HepG2 (cell line): Measurements from ENCODE around the gene ABHD4. TPM values are rescaled to one million over a fixed set of nuclear protein-coding genes. Genes with fewer than 3 reads are reported as not detected.

Source experiments
- ATAC-seq: fragments of 200-7000 bp; cut with Tn5 transposase; 3 replicates; pipeline ENCODE4 v1.9.1; 2020; ENCODE audit warnings: mild to moderate bottlenecking, moderate library complexity
- BruUV-seq: library from RNA; stranded (reverse); fragments of 400-500 nt; replicated peaks from 2 replicates; lab custom pipeline; 2021; lab: Mats Ljungman, UMichigan
- CTCF ChIA-PET: fragments of 300-600 bp; formaldehyde crosslinking; extraction: SDS; loops from one replicate; lab custom pipeline; 2021; ENCODE audit warnings: low total read pairs, inconsistent platforms, low intra/inter-chr PET ratio; lab: Yijun Ruan, JAX
- POLR2A ChIA-PET: fragments of 350-600 bp; sonication (Branson Sonifier 250); formaldehyde crosslinking; loops from one replicate; lab custom pipeline; 2020; ENCODE audit warnings: antibody characterized with exemption, inconsistent platforms; lab: Yijun Ruan, JAX
- DNase-seq: peaks from one replicate; pipeline ENCODE4 v3.0.0-alpha.2; 2015; ENCODE audit warnings: low spot score
- FAIRE-seq: peaks from 3 replicates; lab custom pipeline; 2011; peaks lifted over from hg19 to GRCh38; lab: Jason Lieb, UNC
- H2AFZ ChIP-seq: one replicate; pipeline ENCODE4 v1.6.1; 2011; ENCODE audit warnings: low read length, inconsistent platforms
- H3K27ac ChIP-seq: fragments of 300-600 bp; 3 replicates; pipeline ENCODE4 v1.8.0; 2011; ENCODE audit warnings: mixed run types, mild to moderate bottlenecking, mixed read lengths, low read length, inconsistent platforms; ENCODE audit not compliant: insufficient read depth; ENCODE audit errors: extremely low read length
- H3K27me3 ChIP-seq, 2 experiments: fragments of 200-600 bp in 1 of 2; 2 replicates in 1 of 2; 3 replicates in 1 of 2; pipeline versions ENCODE4 v1.6.0 to v1.8.0; 2011; ENCODE audit warnings: low read length in 2 of 2, mild to moderate bottlenecking in 2 of 2, moderate library complexity in 2 of 2, inconsistent platforms in 1 of 2; ENCODE audit not compliant: insufficient read depth in 2 of 2, control insufficient read depth in 1 of 2
- H3K36me3 ChIP-seq, 2 experiments: fragments of 200-600 bp in 1 of 2; replicated peaks in 1 of 2; 2 replicates in 1 of 2; 3 replicates in 1 of 2; pipeline versions ENCODE4 v1.5.1 to v1.8.0; 2011; ENCODE audit warnings: low read length in 2 of 2, inconsistent platforms in 1 of 2; ENCODE audit not compliant: insufficient read depth in 2 of 2, control insufficient read depth in 1 of 2
- H3K4me1 ChIP-seq: 2 replicates; pipeline ENCODE4 v1.5.1; 2012; ENCODE audit warnings: low read length, inconsistent platforms; ENCODE audit not compliant: insufficient read depth
- H3K4me2 ChIP-seq: 2 replicates; pipeline ENCODE4 v1.6.0; 2011; ENCODE audit warnings: low read depth, low read length, inconsistent platforms
- H3K4me3 ChIP-seq, 3 experiments: fragments of 200-600 bp in 1 of 3; sonication (generic), shearing (Covaris generic) in 1 of 3; replicated peaks in 1 of 3; 2 replicates each; pipeline ENCODE4 v1.5.1; 2011 to 2016; ENCODE audit warnings: low read length in 3 of 3, inconsistent platforms in 2 of 3, low read depth in 2 of 3, mild to moderate bottlenecking in 2 of 3, control low read depth in 1 of 3, mixed read lengths in 1 of 3; ENCODE audit not compliant: insufficient read depth in 1 of 3
- H3K79me2 ChIP-seq: one replicate; pipeline ENCODE4 v1.6.1; 2011; ENCODE audit warnings: low read length, inconsistent platforms; ENCODE audit not compliant: insufficient read depth
- H3K9ac ChIP-seq: 2 replicates; pipeline ENCODE4 v1.6.0; 2011; ENCODE audit warnings: mild to moderate bottlenecking, low read depth, low read length, inconsistent platforms; ENCODE audit not compliant: insufficient read depth
- H3K9me3 ChIP-seq: 2 replicates; pipeline ENCODE4 v1.5.1; 2012; ENCODE audit warnings: mild to moderate bottlenecking, low read length
- H4K20me1 ChIP-seq: 2 replicates; pipeline ENCODE4 v1.6.0; 2011; ENCODE audit warnings: inconsistent platforms, mild to moderate bottlenecking, low read length, moderate library complexity; ENCODE audit not compliant: insufficient read depth
- ATAD3A ChIP-seq: sonication (generic); formaldehyde crosslinking; IDR thresholded peaks from 2 replicates; pipeline ENCODE4 v1.4.0; 2020; ENCODE audit warnings: missing genetic modification reagents
- CSRNP2 ChIP-seq: sonication (generic); formaldehyde crosslinking; conservative IDR thresholded peaks from 2 replicates; pipeline ENCODE4 v1.8.0; 2022; ENCODE audit warnings: low read depth, missing genetic modification reagents
- DMTF1 ChIP-seq: sonication (generic); formaldehyde crosslinking; IDR thresholded peaks from 2 replicates; pipeline ENCODE4 v1.4.0; 2020; ENCODE audit warnings: mild to moderate bottlenecking, missing genetic modification reagents
- GMEB2 ChIP-seq: IDR thresholded peaks from 2 replicates; pipeline ENCODE4 v1.6.1; 2016; ENCODE audit warnings: missing biosample characterization, missing genetic modification reagents, low read depth
- HES4 ChIP-seq: sonication (generic); formaldehyde crosslinking; IDR thresholded peaks from 2 replicates; pipeline ENCODE4 v1.9.0; 2021; ENCODE audit warnings: mild to moderate bottlenecking, missing genetic modification reagents, borderline replicate concordance
- PHF21A ChIP-seq: sonication (generic); formaldehyde crosslinking; IDR thresholded peaks from 2 replicates; pipeline ENCODE4 v1.5.0; 2020; ENCODE audit warnings: mild to moderate bottlenecking, missing genetic modification reagents
- SIN3A ChIP-seq: IDR thresholded peaks from 2 replicates; pipeline ENCODE4 v1.6.1; 2011; ENCODE audit warnings: low read depth, mild to moderate bottlenecking, control low read depth, low read length, borderline replicate concordance
- SPEN ChIP-seq: sonication (generic); formaldehyde crosslinking; IDR thresholded peaks from 2 replicates; pipeline ENCODE4 v1.5.1; 2020; ENCODE audit warnings: low read depth, mild to moderate bottlenecking, missing genetic modification reagents
- ZBTB44 ChIP-seq: sonication (generic); formaldehyde crosslinking; IDR thresholded peaks from 2 replicates; pipeline ENCODE4 v1.4.0; 2020; ENCODE audit warnings: missing genetic modification reagents
- ZNF143 ChIP-seq: sonication (generic); formaldehyde crosslinking; IDR thresholded peaks from 2 replicates; pipeline ENCODE4 v1.4.0; 2020; ENCODE audit warnings: missing genetic modification reagents
- ZNF362 ChIP-seq: sonication (generic); formaldehyde crosslinking; IDR thresholded peaks from 2 replicates; pipeline ENCODE4 v1.4.0; 2020; ENCODE audit warnings: missing genetic modification reagents, mild to moderate bottlenecking, borderline replicate concordance
- ZNF550 ChIP-seq: sonication (generic); formaldehyde crosslinking; IDR thresholded peaks from 2 replicates; pipeline ENCODE4 v1.4.0; 2020; ENCODE audit warnings: mild to moderate bottlenecking, missing genetic modification reagents, borderline replicate concordance
- ZNF562 ChIP-seq: sonication (generic); formaldehyde crosslinking; IDR thresholded peaks from 2 replicates; pipeline ENCODE4 v1.8.0; 2022; ENCODE audit warnings: missing genetic modification reagents, borderline replicate concordance
- WGBS: methylation state at CpG from one replicate; pipeline ENCODE4 v1.1.6; 2017; ENCODE audit warnings: low lambda C conversion rate; 5-methylcytosine and 5-hydroxymethylcytosine counted together
- in situ Hi-C: cut with HindIII; loops from 2 replicates; pipeline ENCODE4 v1.10.0; 2017; ENCODE audit warnings: low pct_unique_long_range_greater_than_20kb; ENCODE audit not compliant: extremely low pct_ligation_motif_present
- intact Hi-C: fragments of 100-400 bp; cut with micrococcal nuclease; formaldehyde crosslinking; loops from one replicate; pipeline ENCODE4 v1.10.0; 2022; ENCODE audit not compliant: unreplicated experiment
- polyA plus RNA-seq, 8 experiments: library from polyadenylated mRNA; depleted of rRNA in 3 of 8; stranded (reverse) in 7 of 8; unstranded in 1 of 8; fragments of >200 nt; fragmentation: Illumina TruSeq in 4 of 8; extraction: Trizol in 4 of 8; gene quantifications; 2 replicates each; pipeline versions ENCODE4 v1.2.1 to v1.2.3, GENCODE V29; 2011 to 2016; ENCODE audit warnings: low read depth in 4 of 8, missing spikeins in 1 of 8, mixed read lengths in 1 of 8; ENCODE audit not compliant: insufficient read depth in 1 of 8
- total RNA-seq, 5 experiments: library from RNA; depleted of rRNA; stranded (reverse); fragments of >200 nt; fragmentation: Illumina TruSeq; extraction: Trizol; gene quantifications; 2 replicates each; pipeline ENCODE4 v1.2.3, GENCODE V29; 2016; ENCODE audit warnings: low read depth in 1 of 5

ABHD4 gene
- total and polyA plus RNA-seq, 2 of the 13 experiments (the other 11 are each of a cell fraction or from before 2014, with no cell fraction given), result 16.1 to 47.5 TPM

GRCh38 chr14:22589096-22589839, 8.8 kb upstream of the ABHD4 start, which contains the start of gene DAD1:
TSS of gene DAD1 (minus strand) at chr14:22589224. CDS start at chr14:22589157, 67 bp downstream.
- peak; percentile 99 for FAIRE-seq
- peak within 1 kb of the TSS; percentile 80 for H3K27ac ChIP-seq
- H3K79me2 ChIP-seq, result peaks cover 43% of the 10 kb centered on the region
- peaks cover 0 to 23% of the 10 kb centered on the region in 2 experiments; a peak in 2 of 5 replicates for H3K27me3 ChIP-seq
- peak within 1 kb of the TSS; percentile 90 for H3K9ac ChIP-seq
- no peaks in the 10 kb centered on the region for H4K20me1 ChIP-seq
- ChIA-PET CTCF (interaction anchor here (2.3 to 2.8 kb wide), 2 partner anchors 19 to 32 kb away, joined by 16 to 21 read pairs; no protein-coding TSS in a partner anchor), POLR2A (interaction anchor here (0.6 to 4.0 kb wide), 61 partner anchors 10 to 1853 kb away, joined by 3 to 139 read pairs (median 4); partner anchors contain the start of genes ABHD4, ACIN1, AJUBA and C14orf119)
- BruUV-seq, result TSS peak; percentile 89
- peaks cover 2 to 10% of the 10 kb centered on the region in 2 experiments for H3K36me3 ChIP-seq
- DNase-seq, result peak; percentile 100
- under 1% methylated on average over 42 of the region's 44 CpGs for WGBS
- H3K9me3 ChIP-seq, result no peaks in the 10 kb centered on the region
- ATAC-seq, result peak; percentile 98
- intact Hi-C loops (loop anchor here (1.0 to 10.0 kb wide), 5 partner anchors 9 to 1856 kb away; partner anchors contain the start of genes ABHD4 and SDR39U1), in situ Hi-C loops (loop anchor here (25.0 kb wide), 1 partner anchor 1523 kb away; the partner anchor contains the start of genes DCAF11 and NRL)
- H3K4me2 ChIP-seq, result peak within 1 kb of the TSS; percentile 93
- peak within 1 kb of the TSS; percentile 89 for H2AFZ ChIP-seq
- peak within 1 kb of the TSS; percentile 85 to 92 (median 86) for H3K4me3 ChIP-seq
- H3K4me1 ChIP-seq, result peaks cover 52% of the 10 kb centered on the region
- TF ChIP-seq DMTF1 (CRISPR knock-in tag), result no peak
- peak; percentile 20; the same call in 1 of the 2 replicates for TF ChIP-seq HES4 (CRISPR knock-in tag)
- TF ChIP-seq GMEB2, result peak; percentile 29; the same call in 1 of the 2 replicates
- TF ChIP-seq ZBTB44, result 0 out of 2 replicates have a peak, but pooled peaks have one; percentile 9
- TF ChIP-seq CSRNP2 (CRISPR knock-in tag), result no peak
- no peak for TF ChIP-seq ZNF562 (CRISPR knock-in tag)
- peak; percentile 82 for TF ChIP-seq SPEN (CRISPR knock-in tag)
- no peak; the same call in 1 of the 2 replicates for TF ChIP-seq ZNF362 (CRISPR knock-in tag)
- peak; percentile 100 for TF ChIP-seq SIN3A
- TF ChIP-seq ZNF143 (CRISPR knock-in tag), result no peak
- peak; percentile 60; the same call in 1 of the 2 replicates for TF ChIP-seq PHF21A (CRISPR knock-in tag)
- TF ChIP-seq ZNF550 (CRISPR knock-in tag), result peak; percentile 30; the same call in 1 of the 2 replicates
- 0 out of 2 replicates have a peak, but pooled peaks have one; percentile 18 for TF ChIP-seq ATAD3A (CRISPR knock-in tag)
